Right lung (tissue), 5 donors: ENCODE measurements around the gene MVP. TPM values are rescaled to one million over a fixed set of nuclear protein-coding genes. Genes with fewer than 3 reads are reported as not detected.
"Not testable (repeated sequence)": the region's sequence is repeated elsewhere in the genome, so short reads cannot be mapped to it uniquely, and the experiment has no call there.

Source experiments
- DNase-seq, 2 donors: peaks; one replicate each; pipeline ENCODE4 v3.0.0-alpha.2; 2013
- polyA plus RNA-seq, 5 donors: library from polyadenylated mRNA; unstranded; fragments of 120-200 nt; gene quantifications; one replicate each; pipeline versions ENCODE4 v1.2.1 to v1.2.3, GENCODE V29; 2013; ENCODE audit warnings: inconsistent platforms in 1 of 5, low replicate concordance in 1 of 5; ENCODE audit not compliant: insufficient read length in 5 of 5, insufficient read depth in 1 of 5

Gene MVP
- polyA plus RNA-seq, 5 donors, result 9.6 to 23.1 (median 14.0) TPM

- DNase-seq, result no peak
Measured at GRCh38 chr16:29815032-29815721, 5.1 kb upstream of the MVP start.

- peak; percentile 99 for DNase-seq
Measured at GRCh38 chr16:29815793-29816693, 4.2 kb upstream of the MVP start, which contains the start of gene PAGR1. Gene PAGR1 (plus strand): TSS chr16:29816152. CDS start chr16:29816526, 374 bp downstream.

- DNase-seq, result no peak
Measured at GRCh38 chr16:29816694-29817441, 3.4 kb upstream of the MVP start.

GRCh38 chr16:29818082-29818481 lies 2.2 kb upstream of the MVP start:
- no peak for DNase-seq

GRCh38 chr16:29819506-29819905 lies 756 bp upstream of the MVP start:
- DNase-seq, result no peak

- DNase-seq, result no peak
Measured at GRCh38 chr16:29820730-29821642, 724 bp downstream of the MVP start.

GRCh38 chr16:29821643-29822115 lies 1.4 kb downstream of the MVP start:
- no peak for DNase-seq

- DNase-seq, result no peak
Measured at GRCh38 chr16:29824589-29825144, 4.4 kb downstream of the MVP start.

GRCh38 chr16:29825145-29826044 lies 5.1 kb downstream of the MVP start:
- no peak for DNase-seq

- DNase-seq, result no peak
Measured at GRCh38 chr16:29826342-29826695, 6.1 kb downstream of the MVP start.

- DNase-seq, result no peak
Measured at GRCh38 chr16:29830774-29831173, 10.5 kb downstream of the MVP start.

- DNase-seq, result no peak
Measured at GRCh38 chr16:29831490-29831889, 11.2 kb downstream of the MVP start.

- not testable (repeated sequence) for DNase-seq
Measured at GRCh38 chr16:29833219-29833618, 13.0 kb downstream of the MVP start.

- no peak for DNase-seq
Measured at GRCh38 chr16:29834079-29834478, 13.8 kb downstream of the MVP start.

GRCh38 chr16:29835926-29836325 lies 15.7 kb downstream of the MVP start:
- no peak for DNase-seq

GRCh38 chr16:29836623-29837022 lies 16.4 kb downstream of the MVP start:
- no peak for DNase-seq

GRCh38 chr16:29837841-29838240 lies 17.6 kb downstream of the MVP start:
- no peak for DNase-seq

- DNase-seq, result no peak
Measured at GRCh38 chr16:29839822-29840221, 19.6 kb downstream of the MVP start.

- DNase-seq, result no peak
Measured at GRCh38 chr16:29840240-29840639, 20.0 kb downstream of the MVP start.

- DNase-seq, result no peak
Measured at GRCh38 chr16:29841631-29842030, 21.4 kb downstream of the MVP start.
